Measurements from ENCODE around the gene FRY.
A peak's percentile ranks its signal among the peaks of the same experiment; 100 is the strongest.

The FRY gene

GRCh38 chr13:32216281-32216680, 184.7 kb downstream of the FRY start:
- no peak for DNase-seq (ENCODE audit: low spot score)

- no peak for DNase-seq (ENCODE audit: low spot score)
Measured at GRCh38 chr13:32222046-32222676, 190.6 kb downstream of the FRY start.

DNA sequence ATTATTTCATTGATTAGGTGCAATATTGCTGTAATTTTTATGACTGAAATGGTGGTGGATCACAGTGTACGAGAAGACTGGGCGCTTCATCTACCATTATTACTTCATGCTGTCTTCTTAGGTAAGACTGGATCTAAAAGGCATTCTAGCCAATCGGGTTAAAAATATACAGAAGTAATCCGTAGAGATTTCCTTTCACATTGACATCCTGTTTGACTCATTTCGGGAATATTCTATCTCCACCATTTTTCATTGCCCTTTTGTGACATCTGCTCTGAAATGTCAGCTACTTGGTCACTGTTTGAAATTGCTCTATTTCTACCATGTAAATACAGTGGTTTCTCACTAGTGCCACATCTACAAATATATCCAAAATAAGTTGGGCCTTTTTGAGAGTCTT, 193.3 kb downstream of the FRY start:
- no peak for DNase-seq (ENCODE audit: low spot score)

DNA sequence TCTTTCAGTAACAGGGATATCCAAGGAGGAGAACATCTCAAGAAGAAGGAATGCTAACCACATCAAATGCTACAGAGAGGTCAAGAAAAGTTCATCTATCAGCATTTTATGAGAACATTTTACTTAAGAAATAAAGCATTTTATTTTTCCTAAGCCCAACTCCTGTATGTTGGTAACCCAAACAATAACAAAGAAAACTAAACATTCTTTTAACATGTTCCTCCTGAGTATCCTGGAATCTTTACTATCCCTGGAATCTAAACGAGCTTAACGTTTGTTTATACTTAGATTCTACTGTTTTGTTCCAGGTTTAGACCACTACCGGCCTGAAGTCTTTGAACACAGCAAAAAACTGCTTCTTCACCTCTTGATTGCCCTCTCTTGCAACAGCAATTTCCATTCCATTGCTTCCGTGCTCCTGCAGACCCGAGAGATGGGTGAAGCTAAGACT, 193.9 kb downstream of the FRY start:
- peak; percentile 65 for DNase-seq (ENCODE audit: low spot score)

DNA sequence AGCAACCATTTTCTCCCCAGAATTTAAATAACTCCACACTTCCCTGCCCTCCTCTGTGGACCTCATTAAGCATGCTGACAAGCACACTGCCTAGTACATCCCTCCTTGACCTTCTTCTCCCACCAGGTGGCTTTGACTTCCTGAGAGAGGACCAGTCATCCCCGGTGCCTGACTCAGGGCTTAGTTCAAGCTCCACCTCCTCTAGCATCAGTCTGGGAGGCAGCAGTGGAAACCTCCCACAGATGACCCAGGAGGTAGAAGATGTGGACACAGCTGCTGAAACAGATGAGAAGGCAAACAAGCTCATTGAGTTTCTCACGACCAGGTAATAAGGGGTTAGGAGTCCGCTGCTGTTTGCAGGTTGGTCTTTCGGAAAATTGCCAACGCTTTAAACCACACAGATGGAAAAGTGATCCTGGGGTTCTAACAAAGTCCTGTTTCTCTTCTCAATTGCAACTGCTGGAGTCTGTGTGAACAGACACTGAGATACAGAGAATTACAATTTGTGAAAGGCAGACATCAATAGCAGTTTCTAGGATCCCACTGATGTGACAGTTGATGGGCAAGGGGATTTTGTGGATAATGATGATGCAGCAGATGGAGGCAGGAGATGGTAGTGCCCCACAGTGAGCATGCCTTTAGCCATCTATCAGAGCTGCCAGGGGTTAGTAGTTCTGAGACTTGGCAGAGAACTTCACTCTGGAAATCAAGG, 196.9 kb downstream of the FRY start:
- DNase-seq (ENCODE audit: low spot score) = no peak

DNA sequence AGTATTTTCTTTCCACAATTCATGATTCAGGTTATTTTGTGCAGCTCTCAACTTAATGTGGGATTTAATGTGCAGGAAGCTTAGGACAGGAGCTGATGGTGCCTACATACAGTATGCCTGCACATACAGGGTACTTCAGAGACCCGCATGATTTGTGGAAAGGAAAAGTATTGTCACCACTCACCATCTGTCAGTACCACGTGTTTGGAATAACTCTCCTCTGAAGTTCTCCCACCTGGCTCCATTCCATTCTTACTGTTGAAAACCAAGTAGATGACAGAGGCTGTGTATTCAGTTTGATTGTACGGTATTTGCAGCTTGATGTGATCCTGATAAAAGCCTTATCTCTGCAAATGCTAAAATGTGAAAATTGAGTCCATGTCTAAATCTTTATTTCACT, 197.9 kb downstream of the FRY start:
- DNase-seq (ENCODE audit: low spot score) = no peak

DNA sequence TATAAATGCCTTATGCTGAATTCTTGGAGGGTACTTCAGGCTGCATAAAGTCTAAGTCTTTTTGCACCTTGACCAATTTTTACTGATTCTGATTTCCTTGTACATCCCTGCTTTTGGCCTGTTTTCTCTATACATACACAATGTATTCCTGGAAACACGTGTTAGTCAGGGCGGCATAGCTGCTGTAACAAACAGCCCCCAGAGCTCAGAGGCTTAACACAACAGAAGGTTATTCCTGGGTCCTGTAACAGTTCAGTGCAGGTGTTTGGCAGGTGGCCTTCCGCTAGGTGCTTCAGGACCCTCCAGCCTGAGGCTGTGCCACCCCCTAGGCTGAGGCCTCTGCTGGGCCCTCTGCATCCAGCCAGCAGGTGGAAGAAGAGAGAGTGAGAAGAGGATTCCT, 200.7 kb downstream of the FRY start:
- no peak for DNase-seq (ENCODE audit: low spot score)

DNA sequence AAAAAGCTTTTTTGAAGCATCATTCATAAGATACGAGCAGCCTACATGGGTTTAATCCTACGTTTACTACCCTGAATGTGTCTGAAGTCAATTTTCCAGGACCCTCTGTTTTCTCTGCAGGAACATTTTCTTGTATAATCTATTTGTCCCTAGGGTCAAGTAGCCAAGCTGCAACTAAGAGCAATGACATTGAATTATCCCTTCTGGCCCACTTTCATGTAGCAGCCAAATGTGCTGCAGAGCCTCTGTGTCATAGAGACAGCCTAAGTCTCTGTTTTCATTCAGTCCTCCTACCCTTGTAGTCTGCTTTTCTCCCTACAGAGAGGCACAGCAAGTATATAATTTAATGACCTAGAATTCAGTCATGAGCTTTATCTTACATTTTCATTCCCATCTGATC, 201.5 kb downstream of the FRY start:
- no peak for DNase-seq (ENCODE audit: low spot score)

- DNase-seq (ENCODE audit: low spot score) = no peak
Measured at GRCh38 chr13:32234914-32235313, 203.3 kb downstream of the FRY start.

DNA sequence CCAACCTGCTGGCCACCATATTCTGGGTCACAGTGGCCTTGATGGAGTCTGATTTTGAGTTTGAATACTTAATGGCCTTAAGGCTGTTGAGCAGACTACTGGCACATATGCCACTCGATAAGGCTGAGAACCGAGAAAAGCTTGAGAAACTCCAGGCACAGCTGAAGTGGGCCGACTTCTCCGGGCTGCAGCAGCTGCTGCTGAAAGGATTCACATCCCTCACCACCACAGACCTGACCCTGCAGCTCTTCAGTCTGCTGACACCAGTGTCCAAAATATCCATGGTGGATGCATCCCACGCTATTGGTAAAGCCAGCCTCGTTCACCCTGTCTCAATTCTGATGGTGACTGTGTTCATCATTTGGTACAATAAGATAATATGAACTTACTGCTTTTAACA, 206.1 kb downstream of the FRY start:
- DNase-seq (ENCODE audit: low spot score) = no peak

DNA sequence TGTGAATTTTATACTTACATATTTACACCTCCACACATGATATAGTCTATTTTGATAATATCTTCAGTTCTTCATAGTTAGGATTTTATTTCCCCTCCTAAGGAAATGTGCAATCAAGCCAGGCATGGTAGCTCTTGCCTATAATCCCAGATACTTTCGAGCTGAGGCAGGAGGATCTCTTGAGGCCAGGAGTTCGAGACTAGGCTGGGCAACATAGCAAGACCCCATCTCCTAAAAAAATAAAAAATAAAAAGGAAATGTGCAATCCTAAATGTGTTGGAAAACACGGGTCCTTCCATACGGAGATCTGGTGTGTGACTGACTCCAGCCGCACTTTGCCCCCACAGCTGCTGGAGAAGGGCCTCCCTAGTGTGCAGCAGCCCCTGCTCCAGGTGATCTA, 212.1 kb downstream of the FRY start:
- DNase-seq (ENCODE audit: low spot score) = no peak

DNA sequence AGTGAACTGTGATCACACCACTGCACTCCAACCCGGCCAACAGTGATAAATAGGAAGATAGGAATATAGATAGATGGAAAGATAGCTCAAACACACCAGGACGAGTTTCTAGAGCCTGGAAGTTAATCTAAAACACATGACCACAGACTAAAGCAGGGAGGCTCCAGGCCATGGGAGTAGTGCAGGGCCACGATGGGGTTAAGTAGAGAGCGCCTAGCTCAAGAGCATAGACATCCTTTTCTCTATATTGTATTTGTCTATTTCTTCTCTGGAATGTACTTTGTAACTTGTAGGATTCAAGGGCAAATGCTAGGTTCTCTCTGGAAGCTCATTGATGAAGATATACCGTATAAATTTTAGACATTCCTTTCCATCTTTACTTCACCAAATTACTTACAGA, 214.0 kb downstream of the FRY start:
- no peak for DNase-seq (ENCODE audit: low spot score)

DNA sequence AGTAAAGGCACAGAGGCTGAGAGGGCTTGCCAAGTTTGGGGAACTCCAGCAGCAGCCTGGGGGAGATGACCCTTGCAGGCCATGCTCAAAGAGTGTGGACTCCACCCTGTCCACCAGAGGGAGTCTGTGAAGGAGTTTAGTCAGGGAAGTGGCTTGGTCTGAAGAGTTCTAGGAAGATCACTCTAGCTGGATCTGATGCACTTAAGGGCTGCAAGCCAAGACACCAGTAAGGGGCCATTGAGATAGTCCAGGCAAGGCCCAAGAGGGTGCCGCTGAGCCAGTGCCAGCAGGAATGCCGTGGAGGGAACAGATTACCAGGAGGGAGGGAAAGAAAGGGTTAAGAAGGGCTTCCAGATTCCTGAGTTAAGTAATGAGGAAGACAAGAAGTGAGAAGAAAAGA, 214.9 kb downstream of the FRY start:
- DNase-seq (ENCODE audit: low spot score) = peak; percentile 56

GRCh38 chr13:32247887-32248286, 216.3 kb downstream of the FRY start:
- no peak for DNase-seq (ENCODE audit: low spot score)

- no peak for DNase-seq (ENCODE audit: low spot score)
Measured at GRCh38 chr13:32248801-32249200, 217.2 kb downstream of the FRY start.

- DNase-seq (ENCODE audit: low spot score) = no peak
Measured at GRCh38 chr13:32252812-32253438, 221.4 kb downstream of the FRY start.

DNA sequence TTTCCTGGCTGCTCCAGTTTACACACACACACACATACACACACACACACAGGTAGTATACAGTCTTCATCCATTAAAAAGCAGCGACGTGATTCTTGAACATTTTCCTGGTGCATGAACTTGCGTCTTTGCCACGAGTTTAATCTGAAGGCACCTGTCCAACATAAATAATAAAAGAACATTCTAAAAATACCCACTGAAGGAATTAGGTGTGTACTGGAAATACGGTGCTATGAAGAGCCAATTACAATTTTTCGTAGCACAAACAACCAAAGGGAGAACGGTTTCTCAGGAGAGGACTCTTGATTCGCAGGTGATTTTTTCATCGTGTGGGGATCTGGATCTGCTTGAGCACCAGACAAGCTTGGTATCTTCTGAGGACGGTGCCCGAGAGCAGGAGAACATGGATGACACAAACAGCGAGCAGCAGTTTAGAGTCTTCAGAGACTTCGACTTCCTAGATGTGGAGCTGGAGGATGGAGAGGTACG, 222.4 kb downstream of the FRY start:
- no peak for DNase-seq (ENCODE audit: low spot score)

- DNase-seq (ENCODE audit: low spot score) = no peak
Measured at GRCh38 chr13:32254416-32254815, 222.8 kb downstream of the FRY start.

GRCh38 chr13:32254916-32255723, 223.5 kb downstream of the FRY start:
- no peak for DNase-seq (ENCODE audit: low spot score)

DNA sequence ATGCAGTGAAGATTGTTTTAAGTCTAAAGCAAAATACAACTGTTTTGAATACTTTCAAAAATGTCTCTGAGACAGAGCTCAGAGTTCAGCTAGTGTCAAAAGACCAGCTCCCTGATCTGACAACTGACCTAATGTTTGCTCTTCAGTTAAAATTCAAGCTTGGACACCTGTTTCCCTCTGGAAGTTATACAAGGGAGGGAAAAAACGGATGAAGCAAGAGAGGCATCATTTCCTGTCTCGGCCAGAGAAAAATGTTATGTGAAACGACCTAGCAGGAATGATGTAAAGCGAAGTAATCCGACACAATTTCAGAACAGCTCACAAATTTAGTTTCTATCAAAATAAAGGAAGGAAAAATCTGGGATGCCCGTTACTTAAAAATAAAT, 224.1 kb downstream of the FRY start:
- DNase-seq (ENCODE audit: low spot score) = no peak

DNA sequence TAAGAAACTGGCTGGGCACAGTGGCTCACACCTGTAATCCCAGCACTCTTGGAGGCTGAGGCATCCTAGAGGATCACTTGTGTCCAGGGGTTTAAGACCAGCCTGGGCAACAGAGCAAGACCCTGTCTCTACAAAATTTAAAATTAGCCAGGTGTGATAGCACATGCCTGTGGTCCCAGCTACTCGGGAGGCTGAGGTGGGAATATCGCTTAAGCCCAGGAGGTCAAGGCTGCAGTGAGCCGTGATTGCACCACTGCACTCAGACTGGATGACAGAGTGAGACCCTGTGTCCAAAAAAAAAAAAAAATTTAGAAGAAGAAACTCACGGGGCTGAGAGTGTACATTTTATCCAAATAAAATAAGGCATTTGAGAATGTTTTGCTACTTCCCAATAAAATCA, 224.7 kb downstream of the FRY start:
- no peak for DNase-seq (ENCODE audit: low spot score)

DNA sequence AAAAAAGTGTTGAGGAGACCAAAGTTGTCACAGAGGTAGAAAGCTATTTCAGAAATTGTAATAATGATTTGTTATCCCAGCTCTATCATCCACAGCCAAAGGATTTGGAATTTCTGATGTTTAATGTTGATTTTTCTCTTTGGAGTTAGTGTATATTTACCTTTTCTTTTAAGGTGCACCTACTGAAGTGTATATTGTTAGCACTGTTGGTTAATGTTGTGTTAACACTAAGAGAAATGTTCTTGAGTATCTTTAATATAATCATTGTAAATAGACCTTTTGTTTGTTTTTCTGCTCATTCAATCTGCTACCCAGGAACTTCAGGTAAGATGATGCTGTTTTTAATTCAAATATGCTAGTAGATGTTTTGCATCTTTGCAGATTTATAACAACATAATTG, 226.1 kb downstream of the FRY start:
- DNase-seq (ENCODE audit: low spot score) = no peak

DNA sequence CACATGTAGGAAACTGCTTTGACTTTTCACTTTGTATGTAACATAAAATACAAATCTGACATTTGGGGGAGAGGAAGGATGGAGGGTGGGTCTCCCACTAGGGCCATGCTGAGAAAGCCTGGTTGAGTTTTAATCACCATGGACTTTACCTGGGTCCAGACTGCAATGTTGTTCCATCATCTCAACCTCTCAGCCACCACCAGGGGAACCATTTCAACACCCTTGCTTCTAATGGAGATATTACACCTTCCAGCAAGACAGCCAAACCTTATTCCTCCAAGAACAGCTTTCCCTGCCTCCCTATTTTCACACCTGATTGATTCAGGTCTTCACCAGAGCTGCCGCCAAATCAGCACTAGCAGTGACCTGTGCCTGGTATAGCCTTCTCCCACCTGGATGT, 227.5 kb downstream of the FRY start:
- no peak for DNase-seq (ENCODE audit: low spot score)

Data from SW480 (cell line).